Stomach (tissue), 9 donors: ENCODE measurements around the gene CORO2B. TPM values are rescaled to one million over a fixed set of nuclear protein-coding genes. Genes with fewer than 3 reads are reported as not detected.
A peak's percentile ranks its signal among the peaks of the same experiment; 100 is the strongest.

ENCODE experiments used
- DNase-seq, 2 donors: peaks; one replicate each; pipeline versions ENCODE4 v3.0.0 to v3.0.0-alpha.2; 2013 to 2019
- H3K27ac ChIP-seq, 5 donors: fragments of 200-600 bp in 4 of 5; sonication (generic) in 4 of 5; one replicate each; pipeline ENCODE4 v1.5.1; 2013 to 2019; ENCODE audit warnings: mild to moderate bottlenecking in 1 of 5, moderate library complexity in 1 of 5
- H3K27me3 ChIP-seq, 3 donors: fragments of 200-600 bp; sonication (generic); one replicate each; pipeline ENCODE4 v1.5.1; 2017 to 2019; ENCODE audit warnings: mixed run types in 1 of 3
- H3K36me3 ChIP-seq, 4 donors: fragments of 200-600 bp; sonication (generic); 1 replicate in 3 of 4; 2 replicates in 1 of 4; pipeline ENCODE4 v1.5.1; 2016 to 2019
- H3K4me1 ChIP-seq, 4 donors: fragments of 200-600 bp; sonication (generic); one replicate each; pipeline ENCODE4 v1.5.1; 2016 to 2019
- H3K4me3 ChIP-seq, 4 donors: fragments of 200-600 bp; sonication (generic) in 3 of 4; one replicate each; pipeline ENCODE4 v1.5.1; 2016 to 2019; ENCODE audit warnings: mild to moderate bottlenecking in 1 of 4
- H3K9me3 ChIP-seq, 4 donors: fragments of 200-600 bp; sonication (generic); one replicate each; pipeline ENCODE4 v1.5.1; 2016 to 2019
- CTCF ChIP-seq, 7 experiments: fragments of 450-650 bp in 4 of 7; fragments of 200-600 bp in 3 of 7; sonication (generic) in 3 of 7; IDR thresholded peaks; one replicate each; pipeline ENCODE4 v1.5.1; 2016 to 2019; ENCODE audit warnings: antibody characterized with exemption in 7 of 7, control low read depth in 2 of 7, mild to moderate bottlenecking in 1 of 7
- EP300 ChIP-seq: sonication (generic); formaldehyde crosslinking; IDR thresholded peaks from one replicate; pipeline ENCODE4 v1.6.1; 2017; ENCODE audit warnings: antibody characterized with exemption
- POLR2A ChIP-seq, 4 donors: fragments of 450-650 bp; IDR thresholded peaks; one replicate each; pipeline ENCODE4 v1.6.1; 2016; ENCODE audit warnings: antibody characterized with exemption in 4 of 4, control low read depth in 2 of 4, mild to moderate bottlenecking in 1 of 4, moderate library complexity in 1 of 4
- POLR2AphosphoS5 ChIP-seq, 3 donors: sonication (generic); formaldehyde crosslinking; IDR thresholded peaks; one replicate each; pipeline ENCODE4 v1.6.1; 2016; ENCODE audit warnings: antibody characterized with exemption in 3 of 3
- WGBS, 5 donors: extraction: QIAGEN DNeasy Blood & Tissue Kit in 3 of 5; methylation state at CpG; one replicate each; pipeline versions ENCODE4 v1.1.5 to v1.1.7; 2013 to 2018; 5-methylcytosine and 5-hydroxymethylcytosine counted together
- intact Hi-C: fragments of 100-400 bp; cut with DNase I; formaldehyde crosslinking; loops from one replicate; pipeline ENCODE4 v1.15.1; 2023; ENCODE audit warnings: low total_unique reads
- polyA plus RNA-seq, 3 donors: library from polyadenylated mRNA; stranded (reverse); fragments of 200-250 nt; gene quantifications; one replicate each; pipeline ENCODE4 v1.2.3, GENCODE V29; 2013
- total RNA-seq, 5 donors: library from RNA; depleted of rRNA; stranded (reverse); fragments of >200 nt; gene quantifications; one replicate each; pipeline versions ENCODE4 v1.1.0 to v1.2.3, GENCODE V29; 2014 to 2016
- donor health status: healthy with polysubstance abuse.
- donor health status: Bipolar disorder and iron deficiency.
- donor health status: healthy.

CORO2B gene
- total and polyA plus RNA-seq, 8 donors = 0.89 to 3.7 (median 2.3) TPM; not detected in 1

- WGBS, 5 donors = 64 to 72% (median 66%) methylated on average over 19 of the region's 19 CpGs
- H3K4me3 ChIP-seq = no peak overlapping the region
- H3K36me3 ChIP-seq = no peaks in the 10 kb centered on the region
- intact Hi-C loops = no loop called here
- TF ChIP-seq POLR2AphosphoS5 (IDR thresholded peaks at IDR 0.05) (peak in 2 of 3 donors; percentile 40 to 64), CTCF (IDR thresholded peaks at IDR 0.05) (no peak)
- H3K4me1 ChIP-seq = peaks cover 6 to 20% (median 13%) of the 10 kb centered on the region in 4 donors
- no peaks in the 10 kb centered on the region for H3K9me3 ChIP-seq
- peak; percentile 64 to 88 for DNase-seq
- peaks cover 0 to 15% (median 4%) of the 10 kb centered on the region in 3 donors for H3K27me3 ChIP-seq
- H3K27ac ChIP-seq = peak overlapping the region; percentile 42 to 73 (median 71)
Observed at GRCh38 chr15:68620721-68621527, 42.1 kb downstream of the CORO2B start.

- no peaks in the 10 kb centered on the region for H3K36me3 ChIP-seq
- TF ChIP-seq POLR2AphosphoS5 (IDR thresholded peaks at IDR 0.05) (no peak), EP300 (no peak)
- H3K27ac ChIP-seq = peak overlapping the region; percentile 42 to 73 (median 71)
- peaks cover 6 to 18% (median 13%) of the 10 kb centered on the region in 4 donors for H3K4me1 ChIP-seq
- no peak for DNase-seq
- WGBS, 5 donors = 71 to 87% (median 80%) methylated on average over 1 of the region's 1 CpG
- intact Hi-C loops = no loop called here
- peaks cover 0 to 15% (median 4%) of the 10 kb centered on the region in 3 donors for H3K27me3 ChIP-seq
- H3K9me3 ChIP-seq = no peaks in the 10 kb centered on the region
- H3K4me3 ChIP-seq = no peak overlapping the region
Observed at GRCh38 chr15:68621535-68621934, 42.7 kb downstream of the CORO2B start.

DNA sequence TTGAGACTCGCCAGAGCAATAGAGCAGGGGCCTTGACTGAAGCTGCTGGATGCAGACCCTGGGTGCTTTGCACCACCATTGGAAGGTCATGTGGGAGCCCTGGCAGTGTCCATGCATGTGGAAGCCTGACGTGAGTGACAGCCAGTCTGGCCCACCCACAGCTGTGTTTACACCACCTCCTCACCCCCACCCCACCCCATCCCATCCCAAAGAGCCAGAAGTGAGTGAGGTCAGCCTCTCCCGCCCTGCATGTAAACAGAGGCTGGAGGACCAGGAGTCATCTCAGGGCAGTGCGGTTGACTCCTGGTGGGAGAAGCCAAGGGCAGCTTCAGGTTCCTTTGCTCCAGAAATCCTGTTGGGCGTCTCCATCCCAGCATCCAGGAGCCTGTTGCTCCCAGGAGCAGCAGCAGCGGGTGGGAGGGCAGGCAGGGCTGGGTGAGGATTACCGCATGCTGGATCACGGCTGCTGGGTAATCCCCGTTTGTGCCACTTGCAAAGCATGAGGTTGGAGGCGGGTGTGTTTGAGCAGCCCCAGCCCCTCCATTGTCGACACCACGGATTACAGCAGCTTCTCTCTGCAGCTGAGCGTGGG is 44.6 kb downstream of the CORO2B start:
- Histone ChIP-seq H3K9me3 (no peaks in the 10 kb centered on the region), H3K4me1 (peaks cover 6 to 15% (median 10%) of the 10 kb centered on the region in 4 donors), H3K36me3 (no peaks in the 10 kb centered on the region), H3K27ac (no peak overlapping the region), H3K4me3 (no peak overlapping the region), H3K27me3 (peaks cover 0 to 19% (median 4%) of the 10 kb centered on the region in 3 donors)
- intact Hi-C loops = no loop called here
- WGBS, 5 donors = 25 to 56% (median 42%) methylated on average over 4 to 13 of the region's 13 CpGs
- DNase-seq = peak in 1 of 2 donors; percentile 44
- TF ChIP-seq EP300 (no peak), CTCF (IDR thresholded peaks at IDR 0.05) (no peak), POLR2AphosphoS5 (IDR thresholded peaks at IDR 0.05) (no peak), POLR2A (IDR thresholded peaks at IDR 0.05) (no peak)

DNA sequence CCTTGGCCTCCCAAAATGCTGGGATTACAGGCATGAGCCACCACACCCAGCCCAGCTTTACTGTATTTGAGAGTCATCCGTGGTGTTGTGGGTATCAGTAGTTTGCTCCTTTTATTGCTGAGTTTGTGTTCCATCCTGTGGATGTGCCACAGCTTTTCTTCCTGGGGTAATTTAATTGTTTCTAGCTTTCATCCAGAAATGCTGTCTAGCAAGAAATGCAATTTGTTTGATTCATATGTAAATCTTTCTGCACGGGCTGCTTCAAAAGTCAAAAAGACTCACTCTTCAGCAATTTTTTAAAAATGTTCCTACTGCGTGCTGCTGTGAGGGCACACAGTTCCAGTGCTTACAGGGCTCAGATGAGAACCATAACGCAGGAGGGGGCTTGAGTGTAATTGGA is 47.1 kb downstream of the CORO2B start:
- H3K27me3 ChIP-seq = peaks cover 0 to 19% (median 4%) of the 10 kb centered on the region in 3 donors
- H3K27ac ChIP-seq = no peak overlapping the region
- no peak overlapping the region for H3K4me3 ChIP-seq
- DNase-seq = no peak
- peaks cover 0 to 9% (median 6%) of the 10 kb centered on the region in 4 donors for H3K4me1 ChIP-seq
- H3K36me3 ChIP-seq = no peaks in the 10 kb centered on the region
- intact Hi-C loops = no loop called here
- no peaks in the 10 kb centered on the region for H3K9me3 ChIP-seq
- no peak for TF ChIP-seq POLR2AphosphoS5 (IDR thresholded peaks at IDR 0.05)
- WGBS, 5 donors = 68 to 76% (median 70%) methylated on average over 4 of the region's 4 CpGs

DNA sequence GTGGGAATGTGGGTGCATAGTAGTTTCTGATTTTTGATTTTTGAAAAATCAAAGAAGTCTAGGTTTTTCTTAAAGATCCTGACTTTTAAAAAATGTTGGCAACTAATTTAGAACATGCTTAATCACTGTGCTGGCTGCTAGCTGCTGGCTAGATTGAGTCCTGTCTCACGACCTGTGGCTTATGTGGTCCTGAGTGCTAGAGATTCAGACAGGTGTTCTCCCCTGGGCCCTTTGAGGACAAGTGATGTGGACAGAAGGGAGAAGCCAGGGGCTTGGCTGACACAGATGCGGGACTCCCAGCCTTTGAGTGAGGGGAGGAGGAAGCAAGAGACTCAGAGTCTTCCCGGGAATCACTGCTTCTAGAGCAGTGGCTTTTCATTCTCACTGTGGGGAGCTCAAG is 47.5 kb downstream of the CORO2B start:
- Histone ChIP-seq H3K27ac (no peak overlapping the region), H3K9me3 (no peaks in the 10 kb centered on the region), H3K4me1 (peaks cover 0 to 4% (median 3%) of the 10 kb centered on the region in 4 donors), H3K36me3 (no peaks in the 10 kb centered on the region), H3K4me3 (no peak overlapping the region), H3K27me3 (peaks cover 0 to 19% (median 4%) of the 10 kb centered on the region in 3 donors)
- WGBS, 5 donors = 43 to 73% (median 50%) methylated on average over 3 of the region's 3 CpGs
- intact Hi-C loops = no loop called here
- TF ChIP-seq POLR2AphosphoS5 (IDR thresholded peaks at IDR 0.05) (no peak), CTCF (IDR thresholded peaks at IDR 0.05) (no peak), EP300 (no peak), POLR2A (IDR thresholded peaks at IDR 0.05) (no peak)
- DNase-seq = no peak
